NCI-H2029 treated with DMSO at 0.1 percent for 48 hours (cell line): Measurements from ENCODE around the gene IGDCC3.

Source experiments
- DNase-seq: peaks from one replicate; lab custom pipeline; 2025; lab: John Stamatoyannopoulos, UW

The IGDCC3 gene

DNA sequence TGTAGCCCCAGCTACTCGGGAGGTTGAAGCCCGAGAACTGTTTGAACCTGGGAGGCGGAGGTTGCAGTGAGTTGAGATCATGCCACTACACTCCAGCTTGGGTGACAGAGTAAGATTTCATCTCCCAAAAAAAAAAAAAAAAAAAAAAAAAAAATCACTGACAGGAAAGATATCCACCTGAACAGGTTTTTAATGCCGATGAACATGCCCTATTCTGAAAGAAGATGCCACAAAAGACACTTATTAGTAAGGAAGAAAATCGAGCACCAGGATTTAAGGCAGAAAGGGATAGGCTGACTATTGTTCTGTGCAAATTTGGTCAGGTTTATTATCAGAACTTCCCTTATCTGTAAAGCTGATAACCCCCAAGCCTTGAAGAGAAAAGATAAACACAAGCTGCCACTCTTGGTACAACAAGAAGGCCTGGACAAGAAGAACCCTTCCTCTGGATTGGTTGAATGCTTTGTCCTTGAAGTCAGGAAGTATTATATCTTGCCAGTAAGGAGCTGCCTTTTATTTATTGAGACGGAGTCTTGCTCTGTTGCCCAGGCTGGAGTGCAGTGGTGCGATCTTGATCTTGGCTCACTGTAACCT lies 88.4 kb downstream of the IGDCC3 start:
- no peak for DNase-seq

DNA sequence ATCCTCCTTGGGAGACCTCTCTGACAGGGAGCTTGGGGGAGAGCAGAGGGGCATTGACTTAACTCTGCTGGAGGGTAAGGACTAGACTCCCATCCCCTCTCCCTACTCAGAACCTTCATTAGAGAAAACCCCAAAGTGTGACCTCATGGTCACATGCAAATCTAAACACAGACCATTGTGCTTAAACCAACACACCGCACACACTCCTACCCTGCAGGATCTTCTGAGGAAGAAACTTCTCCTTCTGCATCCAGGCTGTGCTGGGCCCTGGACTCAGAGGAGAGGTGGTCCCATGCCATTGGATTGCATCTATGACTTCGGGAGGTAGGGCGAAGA lies 90.3 kb downstream of the IGDCC3 start:
- DNase-seq: no peak

DNA sequence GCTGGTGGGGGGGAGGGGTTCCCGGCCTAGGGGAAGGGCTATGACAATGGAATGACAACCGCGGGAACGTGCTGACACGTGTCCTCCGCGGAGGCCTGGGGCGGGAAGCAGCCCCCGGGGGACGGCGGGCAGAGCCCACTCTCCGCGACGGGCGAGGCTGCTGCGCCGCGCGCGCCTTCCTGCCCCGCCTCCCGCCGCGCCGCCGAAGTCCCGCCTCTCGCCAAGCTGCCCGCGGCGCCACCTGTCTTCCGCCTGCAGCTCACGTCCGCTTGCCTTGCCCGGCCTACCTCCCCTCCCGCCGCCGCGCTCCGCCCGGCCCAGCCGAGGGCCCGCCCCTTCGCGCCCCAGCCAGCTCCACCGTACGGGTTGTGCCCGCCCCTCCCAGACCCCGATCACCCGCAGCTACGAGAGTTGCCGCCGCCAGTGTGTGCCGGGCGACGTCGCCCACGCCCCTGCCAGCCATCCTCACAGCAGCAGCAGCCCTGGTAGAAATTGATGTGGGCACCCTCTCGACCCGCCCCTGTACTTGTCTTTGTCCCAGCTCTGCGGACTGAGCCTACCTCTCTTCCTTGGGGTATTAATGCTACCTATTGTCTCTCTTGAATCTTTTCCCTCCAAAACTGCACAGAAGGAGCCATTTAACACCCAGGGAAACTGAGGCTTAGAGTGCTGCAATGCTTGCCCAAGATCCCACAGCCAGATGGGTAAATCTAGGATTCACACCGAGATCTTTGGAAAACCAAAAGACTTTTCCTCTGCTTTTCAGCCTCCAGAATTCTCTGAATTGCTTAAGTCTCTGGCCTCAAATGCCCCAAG lies 90.9 kb downstream of the IGDCC3 start, which contains the start of gene PARP16:
Gene PARP16, minus strand, starts transcription at position 180 of the 816 bp plus-strand sequence. CDS start 457 bp downstream, outside the sequence.
- no peak for DNase-seq

DNA sequence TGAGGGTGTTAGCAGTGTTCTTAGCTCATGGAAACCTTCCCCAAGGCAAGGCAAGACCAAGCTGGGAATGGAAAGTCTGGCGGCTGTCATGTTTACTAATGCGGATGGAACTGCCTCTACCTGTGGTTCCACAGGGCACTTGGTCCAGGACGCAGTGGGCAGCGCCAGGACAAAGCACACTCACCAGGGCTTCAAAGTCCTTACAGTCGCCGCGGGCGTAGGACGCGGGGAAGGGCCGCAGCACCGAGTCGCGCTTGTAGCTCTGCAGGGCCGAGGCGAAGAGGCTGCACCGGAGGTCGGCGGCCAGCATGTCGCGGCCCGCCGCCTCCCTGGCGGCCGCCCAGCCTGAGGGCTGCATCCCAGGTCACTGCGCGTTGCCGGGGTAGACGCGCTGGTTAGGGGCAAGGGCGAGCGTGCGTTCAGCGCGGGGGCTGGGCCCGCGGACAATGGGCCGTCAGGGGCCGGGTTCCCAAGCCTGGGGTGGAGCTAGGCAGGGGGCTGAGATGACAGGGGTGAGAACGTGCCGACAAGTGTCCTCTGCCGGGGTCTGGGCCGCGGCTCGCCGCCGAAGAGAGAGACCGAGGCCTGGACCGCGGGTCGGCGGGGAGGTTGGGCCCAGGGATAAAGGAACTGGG lies 91.6 kb downstream of the IGDCC3 start:
- DNase-seq: no peak

DNA sequence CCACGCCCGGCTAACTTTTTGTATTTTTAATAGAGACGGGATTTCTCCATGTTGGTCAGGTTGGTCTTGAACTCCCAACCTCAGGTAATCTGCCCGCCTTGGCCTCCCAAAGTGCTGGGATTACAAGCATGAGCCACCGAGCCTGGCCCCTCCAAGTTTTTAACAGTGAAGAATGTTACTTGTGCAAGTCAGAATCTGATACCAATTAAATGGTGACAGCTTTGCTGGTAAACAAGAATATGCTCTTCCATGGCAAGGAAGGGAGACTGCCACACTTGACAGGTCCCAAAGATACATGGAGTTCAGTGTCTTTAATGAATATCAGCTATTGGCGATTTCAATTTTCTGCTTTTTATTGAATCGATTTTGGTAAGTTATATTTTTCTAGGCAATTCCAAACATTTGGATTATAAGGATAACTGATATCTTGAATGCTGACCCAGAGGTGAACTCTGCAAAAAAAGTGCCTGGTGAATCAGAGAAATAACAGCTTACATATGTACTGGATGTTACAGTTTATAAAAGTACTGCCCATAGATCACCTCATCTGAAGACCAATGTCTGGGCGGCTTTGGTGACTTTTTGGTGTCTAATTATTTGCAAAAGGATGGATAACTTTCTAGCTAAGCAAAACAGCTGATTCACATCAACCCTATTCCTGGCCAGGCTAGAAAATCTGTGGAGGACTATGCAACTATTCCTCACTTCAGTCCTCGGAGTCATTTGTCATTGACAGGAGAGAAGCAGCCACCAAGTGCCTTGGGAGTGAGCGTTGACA lies 92.3 kb downstream of the IGDCC3 start:
- DNase-seq: no peak

DNA sequence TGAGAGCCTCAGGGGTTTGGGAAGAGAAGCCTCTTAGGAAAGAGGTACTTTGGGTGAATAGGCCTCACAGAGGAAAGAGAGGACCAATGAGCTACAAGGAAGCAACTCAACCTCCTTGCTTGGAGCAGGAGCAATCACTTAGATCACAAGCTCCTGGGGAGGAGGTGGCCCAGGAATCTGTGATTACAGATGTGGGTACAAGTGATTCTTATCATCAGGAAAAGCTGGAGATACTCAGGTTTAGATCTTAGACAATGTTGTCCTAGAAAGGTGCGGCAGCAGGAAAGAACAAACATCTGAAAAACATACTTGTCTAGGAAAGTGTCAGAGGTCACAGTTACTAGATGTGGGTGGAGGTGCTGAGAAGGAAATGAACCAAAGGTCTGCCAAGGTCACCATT lies 99.3 kb downstream of the IGDCC3 start:
- DNase-seq: no peak
